ENCODE results near the gene JCAD. TPM values are rescaled to one million over a fixed set of nuclear protein-coding genes. Genes with fewer than 3 reads are reported as not detected.

JCAD gene
- total and polyA plus RNA-seq, 9 of the 15 experiments (the other 6 are each of a cell fraction or from before 2014, with no cell fraction given): not detected

DNA sequence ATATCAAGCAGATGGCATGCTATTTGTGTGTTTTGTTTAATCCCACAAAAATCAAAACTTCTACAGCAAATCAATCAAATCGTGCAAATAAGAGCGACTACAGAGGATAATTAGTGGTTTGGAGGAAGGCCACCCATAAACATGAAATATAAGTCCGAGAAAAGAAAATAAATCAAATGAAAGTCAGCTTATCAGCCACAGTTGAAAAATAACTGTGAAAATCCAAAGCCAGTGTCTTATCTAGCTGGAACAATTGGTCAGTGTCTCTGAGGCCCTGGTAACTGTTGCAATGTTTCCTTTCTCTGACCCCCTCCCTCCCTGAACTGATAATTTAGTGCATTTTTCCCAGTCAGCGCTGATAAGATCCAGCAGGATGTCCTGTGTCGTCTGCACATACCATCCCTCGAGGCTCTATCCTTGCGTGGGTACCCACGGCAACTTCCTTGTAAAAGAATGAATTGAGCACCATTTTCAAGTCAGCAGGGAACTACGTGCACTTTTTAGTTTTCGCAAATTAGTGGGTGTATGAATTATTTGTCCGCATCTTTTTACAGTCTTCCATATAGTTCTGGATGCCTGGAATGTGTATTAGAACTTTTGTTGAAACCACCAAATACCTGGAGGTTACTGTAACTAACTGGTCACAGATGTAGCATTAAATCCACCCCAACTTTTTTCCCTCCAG, 10.8 kb upstream of the JCAD start (continued):
- TF ChIP-seq CBX8 (IDR thresholded peaks at IDR 0.05; ENCODE audit: borderline replicate concordance, extremely low read depth, low read depth, low read length, poor library complexity, severe bottlenecking) (no peak), PHB2 (IDR thresholded peaks at IDR 0.05; ENCODE audit: low read depth) (no peak), FOXJ3 (CRISPR knock-in tag; IDR thresholded peaks at IDR 0.05) (0 out of 2 replicates have a peak, but pooled peaks have one; percentile 20), CC2D1A (IDR thresholded peaks at IDR 0.05) (no peak), EZH2 (IDR thresholded peaks at IDR 0.05; ENCODE audit: borderline replicate concordance, low read depth, low read length) (no peak), C11orf30 (IDR thresholded peaks at IDR 0.05; ENCODE audit: low read depth) (no peak), NUFIP1 (IDR thresholded peaks at IDR 0.05; ENCODE audit: partially characterized antibody) (no peak), ZNF57 (CRISPR knock-in tag; IDR thresholded peaks at IDR 0.05) (no peak), KAT8 (IDR thresholded peaks at IDR 0.05; ENCODE audit: low read depth) (no peak), KDM4B (IDR thresholded peaks at IDR 0.05; ENCODE audit: borderline replicate concordance in 2 of 2, low read depth in 1 of 2) (no peak), PCBP2 (IDR thresholded peaks at IDR 0.05; ENCODE audit: low read depth, low read length, poor library complexity, severe bottlenecking) (no peak), ATF1 (CRISPR knock-in tag; IDR thresholded peaks at IDR 0.05) (no peak), ATF1 (tag; IDR thresholded peaks at IDR 0.05) (peak; percentile 52; the same call in 1 of the 2 replicates), MAFK (IDR thresholded peaks at IDR 0.05; ENCODE audit: low read length) (no peak), RBM34 (IDR thresholded peaks at IDR 0.05; ENCODE audit: borderline replicate concordance, insufficient read depth, low read length) (no peak), GABPB2 (CRISPR knock-in tag; conservative IDR thresholded peaks at IDR 0.05) (no peak), PTTG1 (tag; IDR thresholded peaks at IDR 0.05; ENCODE audit: low read depth) (no peak), ZNF239 (CRISPR knock-in tag; IDR thresholded peaks at IDR 0.05) (peak; percentile 56; the same call in 1 of the 2 replicates)
- TF ChIP-seq, protein P1, sequence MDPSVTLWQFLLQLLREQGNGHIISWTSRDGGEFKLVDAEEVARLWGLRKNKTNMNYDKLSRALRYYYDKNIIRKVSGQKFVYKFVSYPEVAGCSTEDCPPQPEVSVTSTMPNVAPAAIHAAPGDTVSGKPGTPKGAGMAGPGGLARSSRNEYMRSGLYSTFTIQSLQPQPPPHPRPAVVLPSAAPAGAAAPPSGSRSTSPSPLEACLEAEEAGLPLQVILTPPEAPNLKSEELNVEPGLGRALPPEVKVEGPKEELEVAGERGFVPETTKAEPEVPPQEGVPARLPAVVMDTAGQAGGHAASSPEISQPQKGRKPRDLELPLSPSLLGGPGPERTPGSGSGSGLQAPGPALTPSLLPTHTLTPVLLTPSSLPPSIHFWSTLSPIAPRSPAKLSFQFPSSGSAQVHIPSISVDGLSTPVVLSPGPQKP (CRISPR knock-in tag; IDR thresholded peaks at IDR 0.05): no peak
- TF ChIP-seq, protein P2, sequence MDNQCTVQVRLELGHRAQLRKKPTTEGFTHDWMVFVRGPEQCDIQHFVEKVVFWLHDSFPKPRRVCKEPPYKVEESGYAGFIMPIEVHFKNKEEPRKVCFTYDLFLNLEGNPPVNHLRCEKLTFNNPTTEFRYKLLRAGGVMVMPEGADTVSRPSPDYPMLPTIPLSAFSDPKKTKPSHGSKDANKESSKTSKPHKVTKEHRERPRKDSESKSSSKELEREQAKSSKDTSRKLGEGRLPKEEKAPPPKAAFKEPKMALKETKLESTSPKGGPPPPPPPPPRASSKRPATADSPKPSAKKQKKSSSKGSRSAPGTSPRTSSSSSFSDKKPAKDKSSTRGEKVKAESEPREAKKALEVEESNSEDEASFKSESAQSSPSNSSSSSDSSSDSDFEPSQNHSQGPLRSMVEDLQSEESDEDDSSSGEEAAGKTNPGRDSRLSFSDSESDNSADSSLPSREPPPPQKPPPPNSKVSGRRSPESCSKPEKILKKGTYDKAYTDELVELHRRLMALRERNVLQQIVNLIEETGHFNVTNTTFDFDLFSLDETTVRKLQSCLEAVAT (IDR thresholded peaks at IDR 0.05): no peak
- TF ChIP-seq, protein P3, sequence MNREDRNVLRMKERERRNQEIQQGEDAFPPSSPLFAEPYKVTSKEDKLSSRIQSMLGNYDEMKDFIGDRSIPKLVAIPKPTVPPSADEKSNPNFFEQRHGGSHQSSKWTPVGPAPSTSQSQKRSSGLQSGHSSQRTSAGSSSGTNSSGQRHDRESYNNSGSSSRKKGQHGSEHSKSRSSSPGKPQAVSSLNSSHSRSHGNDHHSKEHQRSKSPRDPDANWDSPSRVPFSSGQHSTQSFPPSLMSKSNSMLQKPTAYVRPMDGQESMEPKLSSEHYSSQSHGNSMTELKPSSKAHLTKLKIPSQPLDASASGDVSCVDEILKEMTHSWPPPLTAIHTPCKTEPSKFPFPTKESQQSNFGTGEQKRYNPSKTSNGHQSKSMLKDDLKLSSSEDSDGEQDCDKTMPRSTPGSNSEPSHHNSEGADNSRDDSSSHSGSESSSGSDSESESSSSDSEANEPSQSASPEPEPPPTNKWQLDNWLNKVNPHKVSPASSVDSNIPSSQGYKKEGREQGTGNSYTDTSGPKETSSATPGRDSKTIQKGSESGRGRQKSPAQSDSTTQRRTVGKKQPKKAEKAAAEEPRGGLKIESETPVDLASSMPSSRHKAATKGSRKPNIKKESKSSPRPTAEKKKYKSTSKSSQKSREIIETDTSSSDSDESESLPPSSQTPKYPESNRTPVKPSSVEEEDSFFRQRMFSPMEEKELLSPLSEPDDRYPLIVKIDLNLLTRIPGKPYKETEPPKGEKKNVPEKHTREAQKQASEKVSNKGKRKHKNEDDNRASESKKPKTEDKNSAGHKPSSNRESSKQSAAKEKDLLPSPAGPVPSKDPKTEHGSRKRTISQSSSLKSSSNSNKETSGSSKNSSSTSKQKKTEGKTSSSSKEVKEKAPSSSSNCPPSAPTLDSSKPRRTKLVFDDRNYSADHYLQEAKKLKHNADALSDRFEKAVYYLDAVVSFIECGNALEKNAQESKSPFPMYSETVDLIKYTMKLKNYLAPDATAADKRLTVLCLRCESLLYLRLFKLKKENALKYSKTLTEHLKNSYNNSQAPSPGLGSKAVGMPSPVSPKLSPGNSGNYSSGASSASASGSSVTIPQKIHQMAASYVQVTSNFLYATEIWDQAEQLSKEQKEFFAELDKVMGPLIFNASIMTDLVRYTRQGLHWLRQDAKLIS (CRISPR knock-in tag; IDR thresholded peaks at IDR 0.05): no peak
- TF ChIP-seq, protein P4, sequence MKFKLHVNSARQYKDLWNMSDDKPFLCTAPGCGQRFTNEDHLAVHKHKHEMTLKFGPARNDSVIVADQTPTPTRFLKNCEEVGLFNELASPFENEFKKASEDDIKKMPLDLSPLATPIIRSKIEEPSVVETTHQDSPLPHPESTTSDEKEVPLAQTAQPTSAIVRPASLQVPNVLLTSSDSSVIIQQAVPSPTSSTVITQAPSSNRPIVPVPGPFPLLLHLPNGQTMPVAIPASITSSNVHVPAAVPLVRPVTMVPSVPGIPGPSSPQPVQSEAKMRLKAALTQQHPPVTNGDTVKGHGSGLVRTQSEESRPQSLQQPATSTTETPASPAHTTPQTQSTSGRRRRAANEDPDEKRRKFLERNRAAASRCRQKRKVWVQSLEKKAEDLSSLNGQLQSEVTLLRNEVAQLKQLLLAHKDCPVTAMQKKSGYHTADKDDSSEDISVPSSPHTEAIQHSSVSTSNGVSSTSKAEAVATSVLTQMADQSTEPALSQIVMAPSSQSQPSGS (CRISPR knock-in tag; IDR thresholded peaks at IDR 0.05): no peak

Measured in K562 (cell line).